GM19193 (cell line): ENCODE measurements around the gene LIMA1.

ENCODE experiments used
- POLR2A ChIP-seq: IDR thresholded peaks from 4 replicates; pipeline ENCODE4 v1.6.1; 2011; ENCODE audit not compliant: insufficient read depth, insufficient read length; ENCODE audit errors: extremely low read depth

Gene LIMA1

DNA sequence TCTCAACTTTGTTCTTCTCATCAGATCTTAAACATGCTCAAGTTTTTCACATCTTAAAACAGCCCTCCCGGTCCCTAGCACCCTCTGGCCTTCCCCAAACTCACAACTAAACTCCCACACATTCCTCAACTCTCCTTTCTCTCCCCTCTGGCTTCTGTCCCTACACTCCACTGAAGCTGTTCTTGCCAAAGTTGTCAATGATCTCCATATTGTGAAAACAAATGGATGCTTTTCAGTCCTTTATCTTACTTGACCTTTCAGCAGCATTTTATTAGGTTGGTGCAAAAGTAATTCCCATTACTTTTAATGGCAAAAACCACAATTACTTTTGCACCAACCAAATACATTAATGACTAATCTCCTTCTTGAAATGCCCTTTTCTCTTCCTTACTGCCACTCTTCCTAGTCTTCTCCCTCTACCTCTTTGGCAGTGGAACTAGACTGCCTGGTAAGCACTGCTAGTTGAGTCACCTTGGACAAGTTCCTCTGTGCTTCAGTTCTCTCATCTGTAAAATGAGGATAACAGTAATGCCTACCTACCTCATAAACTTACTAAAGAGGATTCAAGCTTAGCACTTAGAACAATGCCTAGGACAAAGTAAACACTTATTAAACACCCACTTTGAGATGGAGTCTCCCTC is 132.2 kb downstream of the LIMA1 start:
- TF ChIP-seq POLR2A: no peak

GRCh38 chr12:50149311-50149710 is 134.0 kb downstream of the LIMA1 start:
- no peak for TF ChIP-seq POLR2A

DNA sequence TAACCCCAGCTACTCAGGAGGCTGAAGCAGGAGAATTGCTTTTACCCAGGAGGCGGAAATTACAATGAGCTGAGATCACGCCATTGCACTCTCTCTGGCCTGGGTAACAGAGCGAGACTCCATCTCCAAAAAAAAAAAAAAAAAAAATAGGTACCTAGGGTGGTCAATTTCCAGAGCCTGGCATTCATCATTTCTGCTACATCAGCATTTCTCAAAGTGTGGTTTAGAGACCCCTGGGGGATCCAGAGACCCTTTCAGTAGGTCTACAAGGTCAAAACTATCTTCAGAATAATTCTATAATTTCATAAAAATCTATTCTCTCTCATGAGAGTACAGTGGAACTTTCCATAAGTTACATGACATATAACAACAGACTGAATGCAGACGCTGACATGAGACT is 136.0 kb downstream of the LIMA1 start:
- TF ChIP-seq POLR2A: no peak

GRCh38 chr12:50145439-50145838 is 137.9 kb downstream of the LIMA1 start:
- no peak for TF ChIP-seq POLR2A

GRCh38 chr12:50142993-50143392 is 140.3 kb downstream of the LIMA1 start:
- TF ChIP-seq POLR2A: no peak

DNA sequence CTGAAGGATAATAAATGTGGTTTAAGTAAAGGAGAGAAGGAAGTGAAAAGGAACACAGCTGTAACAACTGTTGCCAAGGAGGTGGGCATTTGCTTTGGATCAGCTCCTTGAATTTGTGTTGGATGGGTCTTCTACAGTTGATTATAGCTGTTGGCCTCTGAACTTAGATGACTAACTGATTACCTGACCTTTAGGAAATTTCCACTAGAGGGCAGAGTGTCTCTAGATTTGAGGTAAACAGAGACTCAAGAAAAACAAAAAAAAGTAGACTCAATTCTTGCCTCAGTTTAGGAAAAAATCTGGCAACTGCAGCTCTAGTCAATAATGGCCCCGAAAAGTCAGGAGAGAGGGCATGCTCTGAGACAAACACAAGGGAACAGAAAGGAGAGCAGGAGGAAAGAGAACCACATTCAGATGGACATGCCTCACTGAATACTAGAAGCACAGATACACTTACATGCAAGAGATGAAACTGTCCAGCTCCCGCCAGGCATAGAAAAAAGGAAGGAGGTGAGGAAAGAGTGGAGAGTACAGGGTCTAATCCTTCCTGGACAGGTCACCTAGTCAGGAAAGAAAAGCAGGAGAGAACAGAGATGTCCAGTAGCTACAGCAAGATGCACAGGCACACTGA is 150.7 kb downstream of the LIMA1 start:
- TF ChIP-seq POLR2A: no peak

GRCh38 chr12:50129290-50129689 is 154.0 kb downstream of the LIMA1 start:
- no peak for TF ChIP-seq POLR2A

DNA sequence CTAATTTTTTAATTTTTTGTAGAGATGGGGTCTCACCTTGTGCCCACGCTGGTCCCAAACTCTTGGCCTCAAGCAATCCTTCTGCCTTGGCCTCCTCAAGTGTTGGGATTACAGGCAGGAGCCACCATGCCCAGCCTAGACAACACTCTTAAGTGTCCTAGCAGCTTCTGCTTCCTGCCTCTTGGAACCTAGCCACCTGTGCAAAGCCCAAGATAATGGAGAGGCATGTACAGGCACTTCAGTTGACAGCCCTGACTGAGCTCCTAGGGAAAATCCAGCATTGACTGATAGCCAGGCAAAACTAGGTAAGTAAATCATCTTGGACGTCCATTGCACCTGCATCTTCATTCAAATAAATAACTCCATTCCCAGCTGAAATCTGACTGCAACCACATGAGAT is 155.8 kb downstream of the LIMA1 start:
- TF ChIP-seq POLR2A: no peak
